Stimulated activated CD8-positive, alpha-beta memory T cell treated with anti-CD3 and anti-CD28 coated beads, Interleukin-12 subunit alpha, Interleukin-12 subunit beta, amount 100 ng/mL, for 4 hours (primary cell): ENCODE data around the gene ARHGEF4.

Experiments
- DNase-seq: peaks from one replicate; pipeline ENCODE4 v3.0.0-alpha.2; 2020; ENCODE audit warnings: low read depth

Gene ARHGEF4

GRCh38 chr2:131093696-131094462, 257.2 kb downstream of the ARHGEF4 start:
- no peak for DNase-seq

DNA sequence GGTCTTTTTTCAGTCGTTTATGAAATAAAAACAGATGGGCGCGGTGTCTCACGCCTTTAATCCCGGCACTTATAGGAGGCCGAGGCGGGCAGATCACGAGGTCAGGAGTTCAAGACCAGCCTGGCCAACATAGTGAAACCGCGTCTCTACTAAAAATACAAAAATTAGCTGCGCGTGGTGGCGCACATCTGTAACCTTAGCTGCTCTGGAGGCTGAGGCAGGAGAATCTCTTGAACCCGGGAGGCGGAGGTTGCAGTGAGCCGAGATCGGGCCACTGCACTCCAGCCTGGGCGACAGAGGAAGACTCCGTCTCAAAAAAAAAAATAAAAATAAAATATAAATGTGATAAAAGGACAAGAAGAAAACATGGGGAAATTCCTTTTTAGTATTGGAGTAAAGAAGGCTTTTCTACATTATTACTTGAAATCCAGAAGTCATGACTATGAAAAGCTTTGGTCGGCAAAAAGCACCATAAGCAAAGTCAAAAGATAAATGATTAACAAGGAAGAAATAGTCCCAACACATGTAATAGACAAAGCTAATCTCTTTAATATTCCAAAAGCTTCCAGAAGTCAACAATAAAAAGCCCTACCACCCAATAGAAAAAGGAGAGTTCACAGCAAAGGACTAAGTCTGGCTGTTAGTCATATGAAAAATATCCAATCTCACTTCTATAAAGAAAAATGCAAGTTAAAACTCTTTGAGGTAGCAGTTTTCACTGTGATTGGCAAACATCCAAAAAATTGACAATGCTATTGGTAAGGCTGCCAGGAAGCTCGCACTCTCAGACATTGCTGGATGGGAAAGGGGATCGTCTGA, 258.0 kb downstream of the ARHGEF4 start:
- DNase-seq: no peak
